Activated CD8-positive, alpha-beta memory T cell treated with anti-CD3 and anti-CD28 coated beads for 1 hour (primary cell): ENCODE data around the gene TMED3.
"Not testable (repeated sequence)": the region's sequence is repeated elsewhere in the genome, so short reads cannot be mapped to it uniquely, and the experiment has no call there.

Source experiments
- DNase-seq, 2 donors: peaks; one replicate each; pipeline ENCODE4 v3.0.0-alpha.2; 2020; ENCODE audit warnings: low read depth in 1 of 2; ENCODE audit errors: extremely low read depth in 1 of 2

Gene TMED3

GRCh38 chr15:79315623-79316328 is 4.9 kb downstream of the TMED3 start:
- no peak for DNase-seq

DNA sequence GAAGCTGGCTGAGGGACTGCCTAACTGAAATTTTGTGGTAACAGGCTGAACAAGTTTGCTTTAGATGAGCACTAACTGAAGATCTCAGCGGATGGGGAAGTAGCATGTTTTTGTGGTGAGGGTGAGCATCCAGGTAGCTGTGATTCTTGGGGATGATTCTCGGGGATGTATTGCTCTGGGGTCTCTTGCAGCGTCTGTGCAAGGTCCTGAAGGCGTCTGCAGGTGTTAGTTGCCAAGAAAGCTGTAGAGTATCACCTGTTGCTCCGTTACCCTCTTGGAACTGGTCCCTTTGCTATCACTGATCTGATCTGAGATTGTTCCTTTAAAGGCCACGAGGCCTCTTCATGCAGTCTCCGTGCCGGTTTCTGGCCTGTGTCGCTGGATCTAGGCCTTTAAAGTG is 6.0 kb downstream of the TMED3 start:
- DNase-seq: no peak

- DNase-seq: not testable (repeated sequence)
These were observed 9.1 kb downstream of the TMED3 start for GRCh38 chr15:79319973-79320372.

DNA sequence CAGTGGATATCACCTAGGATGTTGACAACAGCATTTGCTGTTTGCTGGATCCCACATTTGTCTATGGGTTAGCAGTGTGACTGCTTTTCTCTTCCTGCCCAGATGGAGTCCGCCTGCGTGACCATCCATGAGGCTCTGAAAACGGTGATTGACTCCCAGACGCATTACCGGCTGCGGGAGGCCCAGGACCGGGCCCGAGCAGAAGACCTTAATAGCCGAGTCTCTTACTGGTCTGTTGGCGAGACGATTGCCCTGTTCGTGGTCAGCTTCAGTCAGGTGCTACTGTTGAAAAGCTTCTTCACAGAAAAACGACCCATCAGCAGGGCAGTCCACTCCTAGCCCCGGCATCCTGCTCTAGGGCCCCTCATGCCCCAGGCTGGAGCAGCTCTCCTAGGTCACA is 11.0 kb downstream of the TMED3 start:
- DNase-seq: no peak

GRCh38 chr15:79322306-79322705 is 11.4 kb downstream of the TMED3 start:
- no peak for DNase-seq

- no peak for DNase-seq
These were observed 12.0 kb downstream of the TMED3 start for GRCh38 chr15:79322945-79323344.

DNA sequence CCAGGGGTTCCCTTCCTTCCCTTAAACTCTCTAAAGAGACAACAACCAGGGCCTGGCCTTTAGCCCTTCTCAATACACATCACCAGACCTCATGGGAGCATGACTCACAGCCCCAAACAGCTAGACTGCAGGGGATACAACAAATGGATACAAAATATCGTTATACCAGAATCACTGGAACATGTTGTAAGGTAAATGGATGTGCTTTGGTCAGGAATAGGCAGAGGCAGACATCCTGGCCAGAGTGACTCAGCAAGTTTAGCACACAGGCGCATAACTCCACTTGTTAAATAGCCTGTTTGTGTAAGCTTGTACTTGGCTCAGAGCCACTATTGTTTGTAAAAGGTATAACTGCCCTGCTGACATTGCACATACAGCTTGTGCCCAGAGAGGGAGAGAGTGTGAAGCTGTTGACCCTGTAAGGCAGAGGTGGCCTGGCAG is 18.3 kb downstream of the TMED3 start:
- no peak for DNase-seq

GRCh38 chr15:79332824-79333510 is 22.1 kb downstream of the TMED3 start:
- no peak for DNase-seq

GRCh38 chr15:79337591-79337990 is 26.7 kb downstream of the TMED3 start:
- no peak for DNase-seq

GRCh38 chr15:79339588-79340314 is 28.8 kb downstream of the TMED3 start:
- no peak for DNase-seq

- no peak for DNase-seq
These were observed 29.3 kb downstream of the TMED3 start for GRCh38 chr15:79340315-79340602.

GRCh38 chr15:79341396-79341795 is 30.5 kb downstream of the TMED3 start:
- DNase-seq: no peak

DNA sequence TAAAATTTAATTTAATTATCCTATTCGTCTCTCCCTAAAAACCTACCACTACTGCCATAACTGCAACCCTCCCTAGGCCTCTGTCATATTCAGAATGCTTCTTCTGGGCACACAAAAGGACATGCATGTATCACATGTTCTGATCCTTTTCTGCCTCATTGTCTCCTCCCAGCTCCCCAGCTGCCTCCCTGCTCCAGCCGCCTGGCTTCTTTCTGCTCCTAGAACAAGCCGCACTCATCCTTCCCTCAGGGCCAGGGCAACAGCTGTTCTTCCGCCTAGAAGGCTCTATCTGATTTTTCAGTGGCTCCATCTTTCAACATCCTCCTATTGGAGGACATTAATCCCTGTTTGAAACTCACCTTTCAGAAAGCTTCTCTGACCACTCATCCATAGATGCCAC is 38.6 kb downstream of the TMED3 start:
- no peak for DNase-seq

GRCh38 chr15:79352206-79352605 is 41.3 kb downstream of the TMED3 start:
- DNase-seq: no peak

DNA sequence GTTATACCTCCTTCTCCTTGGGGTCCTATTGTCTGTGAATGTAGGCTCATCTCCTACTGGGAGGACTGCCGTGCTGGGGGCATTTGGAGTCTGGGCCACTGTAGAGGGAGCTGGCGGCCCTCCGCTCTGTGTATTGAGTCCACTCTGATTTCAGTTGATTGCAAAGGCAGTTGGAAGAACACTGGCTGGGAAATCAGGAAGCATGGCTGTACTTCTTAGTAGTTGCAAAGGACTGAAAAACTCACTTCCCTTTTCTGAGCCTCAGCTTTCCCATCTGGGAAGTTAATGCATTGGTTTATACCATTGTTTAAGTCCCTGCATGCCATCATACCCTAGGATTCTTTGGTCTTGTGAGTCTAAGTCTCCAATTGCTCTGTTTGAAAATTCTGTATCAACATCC is 46.7 kb downstream of the TMED3 start:
- no peak for DNase-seq

DNA sequence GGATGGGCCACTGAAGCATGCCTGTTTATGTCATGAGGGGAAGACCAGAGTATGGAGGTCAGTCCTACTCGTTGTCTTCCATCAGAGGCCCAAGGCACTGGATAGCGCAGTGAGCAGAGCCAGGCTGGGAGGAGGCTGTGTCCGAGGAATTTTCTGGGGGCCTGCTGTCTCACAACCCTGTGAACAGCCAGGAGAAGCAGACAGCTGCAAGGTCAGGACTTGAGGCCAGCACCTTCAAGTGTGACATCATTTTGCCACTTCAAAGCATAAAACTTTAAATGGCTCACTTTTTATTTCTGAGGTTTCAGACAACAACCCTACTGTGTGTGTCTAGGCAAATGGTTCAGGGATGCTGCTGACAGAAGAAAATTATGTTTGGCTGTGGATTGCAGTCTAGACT is 47.2 kb downstream of the TMED3 start:
- no peak for DNase-seq

DNA sequence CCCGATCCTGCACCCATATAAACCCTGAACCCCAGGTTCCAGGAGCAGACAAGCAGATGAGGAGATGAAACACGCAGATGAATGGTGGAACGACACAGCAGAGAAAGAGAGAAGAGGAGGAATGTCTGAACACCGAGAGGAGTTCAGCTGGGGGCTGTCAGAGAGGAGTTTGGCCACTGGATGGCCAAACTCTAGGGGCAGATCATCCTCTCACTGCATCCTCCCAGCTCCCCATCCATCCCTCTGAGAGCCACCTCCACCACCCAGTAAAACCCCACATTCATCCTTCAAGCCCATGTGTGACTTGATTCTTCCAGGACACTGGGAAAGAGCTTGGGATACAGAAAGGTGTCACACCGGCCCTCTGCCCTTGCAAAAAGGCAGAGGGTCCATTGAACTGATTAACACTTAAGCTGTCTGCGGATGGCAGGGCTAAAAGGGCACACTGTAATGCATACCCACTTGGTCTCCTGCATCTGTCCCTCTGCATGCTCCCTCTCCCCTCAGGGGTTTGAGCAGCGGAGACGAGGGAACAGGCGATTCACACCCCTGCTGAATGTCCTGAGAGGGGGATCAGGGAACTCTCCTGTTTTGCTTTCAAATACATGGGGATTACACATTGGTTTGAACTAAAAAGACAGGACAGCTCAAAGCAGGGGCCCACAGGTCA is 53.8 kb downstream of the TMED3 start:
- DNase-seq: no peak

- DNase-seq: no peak
These were observed 54.9 kb downstream of the TMED3 start for GRCh38 chr15:79365765-79366164.

DNA sequence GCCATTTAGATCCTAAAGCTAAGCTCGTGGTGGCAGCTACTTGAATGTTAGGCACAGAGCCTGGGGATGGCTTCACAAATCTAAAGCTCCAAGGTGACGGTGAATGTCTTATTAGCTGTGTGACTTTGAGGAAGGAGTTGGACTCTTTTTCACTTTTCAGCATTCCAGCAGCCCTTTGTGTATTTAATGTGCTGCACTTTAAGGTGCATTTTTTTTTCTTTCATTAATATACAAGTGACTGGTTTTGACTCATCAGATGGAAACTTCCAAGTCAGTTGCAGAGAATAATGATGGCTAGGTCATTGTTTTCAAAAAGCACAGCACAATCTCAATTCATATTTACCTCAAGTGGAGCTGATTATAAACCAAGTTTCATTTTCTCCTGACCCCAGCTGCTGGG is 55.8 kb downstream of the TMED3 start:
- no peak for DNase-seq

DNA sequence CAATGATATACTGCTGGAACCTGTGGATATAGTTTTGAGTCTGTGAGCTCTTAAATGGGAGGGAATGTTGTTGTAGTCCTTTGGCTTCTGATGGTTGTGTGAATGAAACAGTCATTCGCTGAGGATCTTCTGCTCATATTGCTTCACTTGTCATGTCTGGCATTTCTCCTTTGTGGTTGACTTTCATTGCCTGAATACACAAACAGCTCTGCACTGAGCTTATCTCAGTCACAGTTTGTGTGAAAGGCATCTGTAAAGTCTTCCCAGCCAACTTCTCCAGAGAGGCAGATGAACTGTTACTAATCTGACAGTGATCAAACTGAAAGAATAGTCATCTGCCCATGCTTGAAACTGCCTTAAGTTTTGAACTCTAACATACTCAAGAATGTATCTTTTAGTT is 59.8 kb downstream of the TMED3 start:
- DNase-seq: no peak

DNA sequence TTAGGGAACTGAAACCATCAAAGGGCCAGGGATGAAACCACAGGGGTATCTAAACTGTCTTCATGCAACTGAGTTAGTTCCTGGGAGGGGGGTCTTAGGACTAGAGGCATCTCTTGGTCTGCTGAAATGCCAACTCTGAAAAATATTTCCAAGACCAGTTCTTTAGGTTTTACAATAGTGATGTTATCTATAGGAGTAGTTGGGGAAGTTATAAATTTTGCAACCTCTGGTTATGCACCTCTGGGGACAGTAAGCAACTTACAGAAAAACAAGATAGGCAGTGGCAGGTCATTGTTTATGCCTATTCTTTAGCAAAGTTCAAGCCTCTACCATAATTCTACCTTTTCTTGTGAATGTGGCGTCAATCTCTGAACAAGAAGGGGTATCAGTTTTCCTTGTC is 60.7 kb downstream of the TMED3 start:
- DNase-seq: no peak

DNA sequence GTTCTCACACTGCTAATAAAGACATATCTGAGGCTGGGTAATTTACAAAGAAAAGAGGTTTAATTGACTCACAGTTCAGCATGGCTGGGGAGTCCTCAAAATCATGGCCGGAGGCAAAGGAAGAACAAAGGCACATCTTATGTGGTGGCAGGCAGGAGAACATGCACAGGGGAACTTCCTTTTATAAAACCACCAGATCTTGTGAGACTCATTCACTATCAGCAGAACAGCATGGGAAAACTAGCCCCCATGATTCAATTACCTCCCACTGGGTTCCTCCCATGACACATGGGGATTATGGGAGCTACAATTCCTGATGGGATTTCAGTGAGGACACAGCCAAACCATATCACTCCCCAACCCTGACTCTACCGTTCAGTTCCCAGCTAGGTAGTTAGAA is 61.5 kb downstream of the TMED3 start:
- no peak for DNase-seq
